ENCODE data around the gene DPY19L1. TPM values are rescaled to one million over a fixed set of nuclear protein-coding genes. Genes with fewer than 3 reads are reported as not detected.
"Not testable (repeated sequence)": the region's sequence is repeated elsewhere in the genome, so short reads cannot be mapped to it uniquely, and the experiment has no call there.

DPY19L1 gene
- polyA plus RNA-seq (ENCODE audit: insufficient read length), result 16.7 TPM

DNA sequence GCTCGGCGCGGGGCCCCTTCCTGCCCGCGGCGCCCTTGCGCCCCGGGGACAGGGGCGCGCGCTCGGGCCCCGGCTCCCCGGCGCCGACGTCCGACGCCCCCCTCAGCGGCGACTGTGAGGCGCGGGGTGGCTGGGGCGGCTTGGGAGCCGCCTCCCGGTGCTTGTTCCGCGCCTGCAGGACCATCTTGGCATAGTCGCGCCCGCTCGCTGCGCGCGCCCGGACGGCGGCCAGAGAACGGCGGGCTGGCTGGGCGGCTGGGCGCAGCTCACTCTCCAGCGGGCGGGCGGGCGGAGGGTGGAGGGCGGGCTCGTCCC, at the start of gene DPY19L1:
TSS of gene DPY19L1 (minus strand) at position 275 of the 315 bp plus-strand sequence. CDS start at position 184, 91 bp downstream.
- no peak for DNase-seq (ENCODE audit: low read depth)

DNA sequence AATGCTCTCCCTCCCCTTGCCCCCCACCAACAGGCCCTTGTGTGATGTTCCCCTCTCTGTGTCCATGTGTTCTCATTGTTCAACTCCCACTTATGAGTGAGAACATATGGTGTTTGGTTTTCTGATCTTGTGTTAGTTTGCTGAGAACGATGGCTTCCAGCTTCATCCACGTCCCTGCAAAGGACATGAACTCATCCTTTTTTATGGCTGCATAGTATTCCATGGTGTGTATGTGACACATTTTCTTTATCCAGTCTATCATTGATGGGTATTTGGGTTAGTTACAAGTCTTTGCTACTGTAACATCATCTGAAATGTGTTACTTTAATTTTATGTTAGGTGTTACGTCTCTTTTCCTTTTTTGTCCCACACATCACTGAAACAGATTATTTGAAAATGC, 42.2 kb upstream of the DPY19L1 start:
- DNase-seq (ENCODE audit: low read depth), result not testable (repeated sequence)

DNA sequence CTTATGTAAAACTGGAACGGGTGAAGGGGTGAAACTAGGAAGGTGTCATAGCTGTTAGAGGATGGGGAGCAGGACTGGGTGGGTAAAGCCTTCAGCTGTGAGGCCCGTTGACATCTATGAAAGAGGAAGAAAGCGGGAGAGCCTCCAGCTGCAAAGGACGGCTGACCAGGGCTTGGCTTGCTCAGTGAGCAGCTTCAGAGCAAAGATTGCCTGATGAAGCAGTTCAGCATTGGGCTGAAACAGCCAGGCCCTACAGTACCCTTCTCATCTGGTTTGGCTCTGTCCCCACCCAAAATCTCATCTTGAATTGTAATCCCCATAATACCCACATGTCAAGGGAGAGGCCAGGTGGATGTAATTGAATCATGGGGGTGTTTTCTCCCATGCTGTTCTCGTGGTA, 36.7 kb upstream of the DPY19L1 start:
- not testable (repeated sequence) for DNase-seq (ENCODE audit: low read depth)

DNA sequence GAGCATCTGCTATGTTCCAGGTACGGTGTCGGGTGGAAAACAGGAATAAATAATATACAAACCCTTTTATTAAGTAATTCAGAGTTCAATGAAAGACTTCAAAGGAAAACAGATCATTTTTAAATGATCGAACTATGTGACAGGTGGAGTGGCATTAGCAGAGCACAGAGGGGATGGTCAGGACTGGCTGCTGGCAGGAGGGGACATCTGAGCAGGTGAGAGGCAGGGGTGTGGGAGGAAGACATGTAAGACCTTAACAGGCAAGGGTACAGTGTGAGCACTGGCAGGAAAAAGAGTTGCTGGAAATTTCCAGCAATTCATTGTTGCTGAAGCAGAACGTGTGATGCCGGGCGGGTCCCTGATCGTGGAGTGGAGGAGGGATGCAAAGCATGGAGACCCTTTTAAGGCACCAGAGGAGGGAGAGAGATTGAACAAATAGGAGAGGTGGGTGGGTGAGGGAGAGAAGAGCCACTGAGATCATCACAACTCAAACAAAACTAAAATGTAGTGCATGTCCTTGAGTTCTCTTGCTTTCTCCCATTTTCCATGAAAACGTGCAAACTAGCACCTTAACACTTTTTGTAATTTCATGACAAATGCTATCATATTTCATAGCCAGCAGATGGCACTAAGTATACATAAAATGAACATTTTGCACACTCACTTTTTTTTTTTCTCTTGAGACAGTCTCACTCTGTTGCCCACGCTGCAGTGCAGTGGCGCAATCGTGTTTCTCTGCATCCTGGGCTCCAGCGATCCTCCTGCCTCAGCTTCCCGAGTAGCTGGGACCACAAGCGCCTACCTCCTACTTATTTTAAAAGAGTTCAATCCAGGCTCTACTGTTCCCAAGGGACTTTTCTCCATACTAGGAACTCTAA, 35.9 kb upstream of the DPY19L1 start:
- DNase-seq (ENCODE audit: low read depth), result not testable (repeated sequence)

DNA sequence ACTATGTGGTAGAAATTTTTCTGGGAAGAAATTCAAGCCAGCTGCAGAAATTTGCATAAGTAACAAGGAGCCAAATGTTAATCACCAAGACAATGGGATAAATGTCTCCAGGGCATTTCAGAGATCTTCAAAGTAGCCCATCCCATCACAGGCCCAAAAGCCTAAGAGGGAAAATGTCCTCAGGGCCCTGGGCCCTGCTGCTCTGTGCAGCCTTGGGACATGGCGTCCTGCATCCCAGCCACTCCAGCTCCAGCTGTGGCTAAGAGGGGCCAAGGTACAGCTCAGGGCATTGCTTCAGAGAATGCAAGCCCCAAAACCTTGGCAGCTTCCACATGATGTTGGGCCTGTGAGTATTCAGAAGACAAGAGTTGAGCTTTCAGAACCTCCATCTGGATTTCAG, 31.8 kb upstream of the DPY19L1 start:
- not testable (repeated sequence) for DNase-seq (ENCODE audit: low read depth)

- not testable (repeated sequence) for DNase-seq (ENCODE audit: low read depth)
Observed at GRCh38 chr7:35065382-35065781, 28.1 kb upstream of the DPY19L1 start.

DNA sequence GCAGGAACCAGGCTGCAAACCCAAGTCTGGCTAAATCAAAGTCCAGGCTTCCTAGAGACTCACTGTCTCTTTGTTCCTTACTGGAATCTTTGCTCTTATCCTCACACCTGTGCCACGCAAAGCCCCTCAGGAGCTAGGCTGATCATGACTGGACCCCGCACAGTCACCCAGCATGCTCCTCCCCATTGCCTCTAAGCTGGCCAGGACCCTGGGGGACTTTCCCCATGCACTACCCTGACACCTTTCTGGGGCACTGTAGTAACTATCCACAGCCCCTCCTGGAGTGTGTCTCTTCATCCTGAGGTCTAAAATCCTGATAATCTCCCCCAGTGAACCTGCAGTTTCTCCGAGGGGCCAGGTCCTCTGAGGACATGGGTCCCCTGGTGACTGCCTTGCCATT, 21.3 kb upstream of the DPY19L1 start:
- DNase-seq (ENCODE audit: low read depth), result not testable (repeated sequence)

- not testable (repeated sequence) for DNase-seq (ENCODE audit: low read depth)
Observed at GRCh38 chr7:35057505-35058451, 20.5 kb upstream of the DPY19L1 start.

DNA sequence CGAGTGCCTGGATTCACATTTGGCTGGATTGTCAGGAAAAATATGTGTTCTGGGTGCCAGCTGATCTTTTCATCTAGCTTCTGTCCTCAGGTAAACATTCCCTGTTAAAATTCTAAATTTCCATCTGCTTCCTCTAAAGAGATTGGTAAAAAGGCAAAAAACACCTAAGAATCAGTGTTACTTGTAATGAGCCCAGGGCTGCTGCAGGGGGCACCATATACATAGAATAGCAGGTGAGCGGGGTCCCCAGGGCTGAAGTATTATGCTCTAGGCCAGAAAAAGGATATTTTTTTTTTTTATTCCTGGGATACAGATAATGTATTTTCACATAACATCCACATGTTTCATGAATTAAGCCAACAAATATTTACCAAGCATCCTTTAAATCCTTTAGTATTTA, 18.4 kb upstream of the DPY19L1 start:
- DNase-seq (ENCODE audit: low read depth), result not testable (repeated sequence)

DNA sequence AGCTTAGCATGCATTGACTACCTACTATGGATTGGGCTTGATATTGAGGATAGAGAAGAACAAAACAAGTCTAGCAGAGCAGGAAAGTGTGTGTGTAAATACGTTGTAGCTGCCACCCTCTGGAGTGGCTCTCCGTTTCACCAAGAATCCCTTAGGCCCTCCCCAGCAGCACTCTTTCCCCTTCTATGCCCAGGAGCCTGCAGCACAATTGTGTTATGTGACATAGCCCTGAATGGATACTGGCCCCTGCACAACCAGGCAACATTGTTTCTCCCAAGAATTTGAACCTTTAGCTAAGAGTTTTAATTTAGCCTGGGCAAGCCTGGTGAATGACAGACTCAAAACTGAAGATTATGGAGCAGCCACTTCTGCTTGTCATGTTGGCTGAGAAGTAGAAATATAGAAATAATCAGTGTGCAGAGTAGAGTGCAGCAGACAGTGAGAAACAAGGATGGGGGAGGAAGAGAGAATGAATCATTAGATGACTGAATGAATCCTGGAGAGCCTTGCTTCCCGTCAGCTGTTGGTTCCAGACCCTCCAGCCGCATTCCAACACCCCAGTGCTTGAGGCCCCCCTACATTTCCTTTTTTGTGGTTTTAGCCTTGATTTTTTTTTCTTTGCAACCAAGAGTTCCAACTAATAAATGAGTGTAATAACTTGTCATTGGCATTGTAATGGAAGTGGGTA, 16.3 kb upstream of the DPY19L1 start:
- DNase-seq (ENCODE audit: low read depth), result not testable (repeated sequence)

- DNase-seq (ENCODE audit: low read depth), result not testable (repeated sequence)
Observed at GRCh38 chr7:35048390-35048789, 11.1 kb upstream of the DPY19L1 start.

DNA sequence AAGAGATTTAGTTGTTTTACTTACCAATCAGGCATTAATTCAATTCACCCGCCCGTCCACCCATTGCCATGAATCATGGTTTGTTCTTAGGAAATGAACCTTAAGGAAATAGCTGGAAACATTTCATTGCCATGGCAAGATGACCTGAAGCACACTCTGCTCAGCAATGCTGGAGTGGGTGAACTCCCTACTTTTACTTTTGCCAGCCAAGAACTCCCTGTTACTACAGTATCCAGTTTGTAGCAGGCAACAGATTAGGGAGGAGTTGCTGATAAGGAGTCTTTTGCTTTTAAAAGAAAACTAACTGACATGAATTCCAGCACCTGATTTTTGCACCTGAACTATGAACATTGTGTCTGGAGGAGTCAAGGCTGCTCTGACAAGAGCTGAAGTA, 10.6 kb upstream of the DPY19L1 start:
- DNase-seq (ENCODE audit: low read depth), result not testable (repeated sequence)

DNA sequence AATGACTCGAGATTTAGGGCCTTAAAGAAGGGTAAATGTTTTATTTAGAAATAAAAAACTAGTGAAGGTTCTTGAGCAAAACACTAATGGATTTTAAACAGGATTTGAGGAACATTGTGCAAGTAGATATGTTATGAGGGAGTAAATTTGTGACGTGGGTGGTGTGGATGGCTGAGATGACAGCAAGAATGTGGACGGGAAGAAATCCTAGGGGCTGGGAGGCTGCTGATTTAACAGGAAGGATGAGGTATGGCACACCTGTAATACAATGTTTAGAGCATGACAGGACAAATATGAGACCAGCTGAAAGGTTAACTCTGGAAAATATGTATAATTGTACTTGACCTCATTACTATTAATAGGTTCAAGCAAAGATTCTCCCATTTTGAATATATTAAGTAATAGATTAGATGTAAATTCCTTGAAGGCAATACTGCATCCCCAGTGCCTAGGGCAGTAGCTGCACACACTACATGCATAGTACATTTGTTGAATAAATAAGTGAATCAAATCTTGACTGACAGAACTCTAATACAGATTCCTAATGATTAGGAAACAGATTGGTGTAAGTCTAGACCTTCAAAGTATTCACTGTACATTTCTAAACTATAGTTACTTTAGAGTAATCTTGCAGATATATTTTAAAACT, 10.1 kb upstream of the DPY19L1 start:
- not testable (repeated sequence) for DNase-seq (ENCODE audit: low read depth)

GRCh38 chr7:35043301-35043700, 6.0 kb upstream of the DPY19L1 start:
- DNase-seq (ENCODE audit: low read depth), result not testable (repeated sequence)

DNA sequence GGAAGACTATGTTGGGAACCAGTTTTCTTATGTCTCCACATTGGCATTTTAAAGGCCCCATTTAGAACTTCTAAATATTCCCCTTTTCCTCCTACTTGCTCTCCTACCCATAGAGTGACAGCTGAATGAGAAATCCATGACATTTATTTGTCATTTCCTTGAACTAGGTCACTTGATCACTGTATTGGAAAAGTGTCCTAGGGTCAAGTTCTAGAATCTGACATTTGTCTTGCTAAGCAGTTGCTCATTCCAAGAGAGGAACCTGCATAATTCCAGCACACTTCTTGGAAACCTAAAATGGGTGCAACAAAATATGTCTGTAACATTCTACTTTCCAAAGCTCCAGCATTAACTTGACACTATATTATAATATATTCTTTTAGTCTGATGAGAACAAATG, 3.6 kb upstream of the DPY19L1 start:
- DNase-seq (ENCODE audit: low read depth), result no peak

DNA sequence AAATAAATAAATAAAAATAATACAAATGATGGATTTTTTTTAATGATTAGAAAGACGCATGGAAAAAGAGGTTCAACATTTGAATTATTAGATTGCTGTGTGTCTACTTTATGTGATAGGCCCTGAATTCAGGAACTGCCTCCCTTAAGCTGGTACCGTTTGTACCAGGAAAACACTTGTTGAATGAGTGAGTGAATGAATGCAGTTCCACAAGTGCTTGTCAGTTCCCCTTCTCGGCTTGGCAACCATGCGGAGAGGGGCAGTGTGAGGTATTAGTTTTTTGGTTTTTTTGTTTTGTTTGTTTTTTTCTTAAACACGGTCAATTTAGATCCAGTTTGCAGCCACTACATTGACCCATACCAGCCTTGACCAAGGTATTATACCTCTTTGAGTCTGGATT, 2.1 kb upstream of the DPY19L1 start:
- DNase-seq (ENCODE audit: low read depth), result no peak

DNA sequence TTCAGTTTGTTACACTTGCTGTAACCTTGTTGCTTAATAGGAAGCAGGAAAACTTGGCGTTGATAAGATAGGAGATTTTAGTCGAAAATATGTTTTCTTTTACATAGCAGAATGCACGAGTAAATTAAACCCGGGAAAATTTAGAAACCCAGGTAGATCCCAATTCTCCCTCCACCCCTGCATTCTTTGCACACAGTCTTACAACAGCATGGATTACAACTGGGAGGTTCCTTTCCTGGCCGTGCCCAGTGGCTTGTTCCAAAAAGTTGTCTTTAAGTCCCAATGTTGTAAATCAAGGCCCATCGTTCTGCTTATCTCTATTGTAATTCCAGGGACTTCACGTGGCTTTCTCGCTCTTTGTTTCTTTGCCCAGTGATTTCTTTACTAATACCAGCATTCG, 1.1 kb upstream of the DPY19L1 start:
- no peak for DNase-seq (ENCODE audit: low read depth)

DNA sequence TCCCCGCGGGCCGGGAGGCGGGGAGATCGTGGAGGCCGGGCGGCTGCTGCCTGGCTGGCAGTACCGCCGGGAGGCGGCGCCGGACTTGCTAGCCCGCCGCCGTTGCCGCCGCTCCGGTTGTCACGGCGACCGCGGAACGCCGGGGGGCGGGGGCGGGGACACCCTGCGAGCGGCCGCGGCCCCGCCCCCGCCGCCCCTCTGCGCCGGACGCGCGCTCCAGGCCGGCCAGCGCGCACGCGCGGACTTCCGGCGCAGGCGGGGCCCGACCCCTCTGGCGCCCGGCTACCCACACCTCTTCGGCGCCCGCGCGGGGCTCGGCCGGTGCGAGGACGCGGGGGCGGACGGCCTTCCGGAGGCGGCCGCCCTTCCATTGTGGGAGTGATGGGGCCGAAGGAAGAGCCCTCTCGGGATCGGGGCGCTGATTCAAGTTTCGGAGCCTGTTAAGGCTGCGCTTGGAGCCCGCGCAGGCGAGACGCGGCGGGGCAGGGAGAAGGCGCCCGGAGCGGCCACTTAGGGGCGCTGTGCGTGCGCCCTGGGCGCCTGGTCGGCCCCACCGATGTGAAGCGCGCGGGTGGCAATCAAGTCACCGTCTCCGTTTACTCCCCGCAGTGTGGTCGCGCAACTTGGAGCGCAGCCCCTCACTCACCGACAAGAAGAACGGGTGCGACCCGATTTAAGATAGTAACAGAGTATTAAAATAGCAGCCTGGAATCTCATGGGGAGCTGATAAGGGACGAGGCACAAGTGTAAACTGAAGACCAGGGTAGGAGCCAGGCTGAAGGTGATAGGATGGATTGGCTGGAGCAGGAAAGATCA, 449 bp upstream of the DPY19L1 start:
- DNase-seq (ENCODE audit: low read depth), result peak; percentile 80

- no peak for DNase-seq (ENCODE audit: low read depth)
Observed at GRCh38 chr7:35036361-35037171, 719 bp downstream of the DPY19L1 start.
